DND-41 (cell line): ENCODE data around the gene EMSY.

ENCODE experiments used
- ATAC-seq: fragments of 200-7000 bp; cut with Tn5 transposase; 3 replicates; pipeline ENCODE4 v1.9.1; 2021; ENCODE audit warnings: low read depth; ENCODE audit not compliant: insufficient read depth
- DNase-seq: peaks from one replicate; pipeline ENCODE4 v3.0.0-alpha.2; 2020
- H2AFZ ChIP-seq: 2 replicates; pipeline ENCODE4 v1.6.0; 2012; ENCODE audit warnings: low read depth, low read length
- H3K27ac ChIP-seq: 2 replicates; pipeline ENCODE4 v1.5.1; 2012; ENCODE audit warnings: low read length, inconsistent platforms
- H3K27me3 ChIP-seq: fragments of 200-600 bp; sonication (generic); 2 replicates; pipeline ENCODE4 v1.6.0; 2012; ENCODE audit warnings: low read length, mild to moderate bottlenecking, inconsistent platforms; ENCODE audit not compliant: insufficient read depth, poor library complexity
- H3K36me3 ChIP-seq: 2 replicates; pipeline ENCODE4 v1.5.1; 2012; ENCODE audit warnings: low read length, inconsistent platforms; ENCODE audit not compliant: insufficient read depth
- H3K4me1 ChIP-seq: 2 replicates; pipeline ENCODE4 v1.5.1; 2012; ENCODE audit warnings: mild to moderate bottlenecking, low read length; ENCODE audit not compliant: insufficient read depth
- H3K4me2 ChIP-seq: 2 replicates; pipeline ENCODE4 v1.6.0; 2012; ENCODE audit warnings: mild to moderate bottlenecking, moderate library complexity, low read length, inconsistent platforms; ENCODE audit not compliant: insufficient read depth
- H3K4me3 ChIP-seq, 2 experiments: fragments of 200-600 bp in 1 of 2; shearing (Covaris generic) in 1 of 2; 2 replicates each; pipeline ENCODE4 v1.5.1; 2012 to 2016; ENCODE audit warnings: inconsistent platforms in 2 of 2, low read length in 2 of 2, mild to moderate bottlenecking in 2 of 2, low read depth in 1 of 2, moderate library complexity in 1 of 2
- H3K79me2 ChIP-seq: 2 replicates; pipeline ENCODE4 v1.6.0; 2012; ENCODE audit warnings: low read length, inconsistent platforms; ENCODE audit not compliant: insufficient read depth
- H3K9ac ChIP-seq: 2 replicates; pipeline ENCODE4 v1.6.0; 2012; ENCODE audit warnings: low read depth, mild to moderate bottlenecking, inconsistent platforms, low read length, moderate library complexity
- H3K9me3 ChIP-seq: 2 replicates; pipeline ENCODE4 v1.5.1; 2012; ENCODE audit warnings: low read length, moderate library complexity, mild to moderate bottlenecking, inconsistent platforms; ENCODE audit not compliant: insufficient read depth, severe bottlenecking
- H4K20me1 ChIP-seq: 2 replicates; pipeline ENCODE4 v1.6.0; 2012; ENCODE audit warnings: low read length; ENCODE audit not compliant: insufficient read depth
- CTCF ChIP-seq: IDR thresholded peaks from 2 replicates; pipeline ENCODE4 v1.5.1; 2012; ENCODE audit warnings: borderline replicate concordance, low read length, moderate library complexity, mild to moderate bottlenecking; ENCODE audit not compliant: poor library complexity, severe bottlenecking; ENCODE audit errors: extremely low read depth
- EZH2 ChIP-seq: IDR thresholded peaks from 3 replicates; pipeline ENCODE4 v1.6.1; 2012; ENCODE audit warnings: borderline replicate concordance, low read depth, mild to moderate bottlenecking, moderate library complexity, low read length, inconsistent platforms; ENCODE audit not compliant: severe bottlenecking

The EMSY gene

GRCh38 chr11:76574406-76574805 is 129.6 kb downstream of the EMSY start:
- Histone ChIP-seq H3K79me2 (no peaks in the 10 kb centered on the region), H3K4me2 (no peak overlapping the region), H4K20me1 (no peaks in the 10 kb centered on the region), H3K27me3 (peaks cover 7% of the 10 kb centered on the region), H2AFZ (no peak overlapping the region), H3K4me1 (no peaks in the 10 kb centered on the region), H3K27ac (no peak overlapping the region), H3K9ac (no peak overlapping the region), H3K36me3 (no peaks in the 10 kb centered on the region), H3K9me3 (no peaks in the 10 kb centered on the region), H3K4me3 (no peak overlapping the region)
- DNase-seq (no peak), ATAC-seq (no peak)
- TF ChIP-seq CTCF (no peak), EZH2 (no peak)

GRCh38 chr11:76574879-76575278 is 130.1 kb downstream of the EMSY start:
- no peak overlapping the region for H3K4me3 ChIP-seq
- H2AFZ ChIP-seq, result no peak overlapping the region
- no peak overlapping the region for H3K4me2 ChIP-seq
- TF ChIP-seq CTCF (no peak), EZH2 (no peak)
- no peaks in the 10 kb centered on the region for H3K4me1 ChIP-seq
- no peaks in the 10 kb centered on the region for H3K79me2 ChIP-seq
- DNase-seq (no peak), ATAC-seq (no peak)
- no peaks in the 10 kb centered on the region for H4K20me1 ChIP-seq
- H3K9ac ChIP-seq, result no peak overlapping the region
- no peaks in the 10 kb centered on the region for H3K9me3 ChIP-seq
- no peaks in the 10 kb centered on the region for H3K36me3 ChIP-seq
- H3K27me3 ChIP-seq, result peaks cover 7% of the 10 kb centered on the region
- no peak overlapping the region for H3K27ac ChIP-seq

- Histone ChIP-seq H3K36me3 (no peaks in the 10 kb centered on the region), H2AFZ (no peak overlapping the region), H3K27me3 (peaks cover 7% of the 10 kb centered on the region), H3K4me2 (no peak overlapping the region), H3K4me3 (no peak overlapping the region), H3K27ac (no peak overlapping the region), H4K20me1 (no peaks in the 10 kb centered on the region), H3K9me3 (no peaks in the 10 kb centered on the region), H3K9ac (no peak overlapping the region), H3K4me1 (no peaks in the 10 kb centered on the region), H3K79me2 (no peaks in the 10 kb centered on the region)
- TF ChIP-seq EZH2 (no peak), CTCF (no peak)
- DNase-seq (no peak), ATAC-seq (no peak)
Observed at GRCh38 chr11:76577226-76577920, 132.6 kb downstream of the EMSY start.
